Lower leg skin (tissue), 4 donors: ENCODE data around the gene RIMS4. TPM values are rescaled to one million over a fixed set of nuclear protein-coding genes. Genes with fewer than 3 reads are reported as not detected.

Experiments used
- DNase-seq, 2 donors: peaks; one replicate each; pipeline ENCODE4 v3.0.0-alpha.2; 2019; ENCODE audit warnings: low spot score in 2 of 2
- H3K4me3 ChIP-seq: fragments of 200-600 bp; sonication (generic); 2 replicates; pipeline ENCODE4 v1.5.1; 2017; ENCODE audit warnings: mild to moderate bottlenecking, low read depth; ENCODE audit not compliant: poor library complexity, severe bottlenecking
- POLR2A ChIP-seq, 2 donors: fragments of 450-650 bp; IDR thresholded peaks; one replicate each; pipeline ENCODE4 v1.6.1; 2016 to 2017; ENCODE audit warnings: antibody characterized with exemption in 2 of 2, mild to moderate bottlenecking in 1 of 2, moderate library complexity in 1 of 2
- WGBS, 2 donors: methylation state at CpG; one replicate each; pipeline ENCODE4 v1.1.5; 2018; 5-methylcytosine and 5-hydroxymethylcytosine counted together
- intact Hi-C: fragments of 100-400 bp; cut with DNase I; formaldehyde crosslinking; loops from one replicate; pipeline ENCODE4 v1.15.0; 2023; ENCODE audit warnings: low total_unique reads
- total RNA-seq, 4 donors: library from RNA; depleted of rRNA; stranded (reverse); fragments of >200 nt; gene quantifications; one replicate each; pipeline ENCODE4 v1.1.0, GENCODE V29; 2016
- TF ChIP-seq, protein P1 (sequence below), 3 donors: fragments of 450-650 bp; IDR thresholded peaks; one replicate each; pipeline ENCODE4 v1.5.1; 2016; ENCODE audit warnings: antibody characterized with exemption in 3 of 3, mild to moderate bottlenecking in 3 of 3, moderate library complexity in 2 of 3

Gene RIMS4
- under 1 TPM in 3 of 4 donors, not detected in 1; 0.12 to 0.91 (median 0.39) TPM for total RNA-seq

DNA sequence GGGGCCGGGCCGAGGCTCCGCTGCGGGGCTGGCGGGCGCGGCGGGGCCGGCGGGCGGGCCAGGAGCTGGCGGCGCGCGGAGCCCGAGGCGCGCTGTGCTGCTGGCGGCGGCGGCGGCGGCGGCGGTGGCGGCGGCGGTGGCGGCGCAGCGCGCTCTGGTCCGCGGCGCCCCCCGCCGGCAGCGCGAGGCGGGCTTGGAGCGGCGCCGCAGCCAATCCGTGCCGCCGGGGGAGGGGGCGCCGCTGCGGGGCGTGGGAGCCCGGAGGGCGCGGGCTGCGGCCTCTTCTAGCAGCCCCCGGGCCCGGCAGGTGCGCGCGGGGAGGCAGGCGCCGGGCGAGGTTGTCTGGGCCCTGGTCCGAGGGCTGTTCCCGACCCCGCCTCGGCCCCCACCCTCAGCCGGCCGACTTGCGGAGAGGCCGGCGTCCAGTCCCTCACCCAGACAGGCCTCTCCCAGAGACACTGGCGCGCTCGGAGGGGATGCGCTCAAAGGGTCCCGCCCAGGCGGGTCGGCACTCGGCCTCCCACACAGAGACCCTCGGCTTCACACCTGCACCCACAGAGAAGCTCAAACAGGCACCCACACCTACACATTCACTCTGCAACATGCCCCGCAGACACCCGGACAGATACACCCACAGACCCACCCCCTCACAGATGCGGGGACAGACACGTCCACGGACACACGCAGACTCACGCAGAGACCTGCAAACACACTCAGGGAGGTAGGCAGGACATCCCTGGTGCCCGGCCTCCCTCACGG, at the start of gene RIMS4:
TSS of gene RIMS4 (minus strand) at position 156 of the 759 bp plus-strand sequence. CDS start 275 bp downstream, outside the sequence.
- 10 to 12% methylated on average over 29 to 45 of the region's 89 CpGs for WGBS, 2 donors
- no peak within 1 kb of the TSS for H3K4me3 ChIP-seq
- TF ChIP-seq, protein P1, sequence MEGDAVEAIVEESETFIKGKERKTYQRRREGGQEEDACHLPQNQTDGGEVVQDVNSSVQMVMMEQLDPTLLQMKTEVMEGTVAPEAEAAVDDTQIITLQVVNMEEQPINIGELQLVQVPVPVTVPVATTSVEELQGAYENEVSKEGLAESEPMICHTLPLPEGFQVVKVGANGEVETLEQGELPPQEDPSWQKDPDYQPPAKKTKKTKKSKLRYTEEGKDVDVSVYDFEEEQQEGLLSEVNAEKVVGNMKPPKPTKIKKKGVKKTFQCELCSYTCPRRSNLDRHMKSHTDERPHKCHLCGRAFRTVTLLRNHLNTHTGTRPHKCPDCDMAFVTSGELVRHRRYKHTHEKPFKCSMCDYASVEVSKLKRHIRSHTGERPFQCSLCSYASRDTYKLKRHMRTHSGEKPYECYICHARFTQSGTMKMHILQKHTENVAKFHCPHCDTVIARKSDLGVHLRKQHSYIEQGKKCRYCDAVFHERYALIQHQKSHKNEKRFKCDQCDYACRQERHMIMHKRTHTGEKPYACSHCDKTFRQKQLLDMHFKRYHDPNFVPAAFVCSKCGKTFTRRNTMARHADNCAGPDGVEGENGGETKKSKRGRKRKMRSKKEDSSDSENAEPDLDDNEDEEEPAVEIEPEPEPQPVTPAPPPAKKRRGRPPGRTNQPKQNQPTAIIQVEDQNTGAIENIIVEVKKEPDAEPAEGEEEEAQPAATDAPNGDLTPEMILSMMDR (IDR thresholded peaks at IDR 0.05), result no peak
- TF ChIP-seq POLR2A (IDR thresholded peaks at IDR 0.05), result no peak
- intact Hi-C loops, result no loop called here
- peak in 1 of 2 donors; percentile 72 for DNase-seq

DNA sequence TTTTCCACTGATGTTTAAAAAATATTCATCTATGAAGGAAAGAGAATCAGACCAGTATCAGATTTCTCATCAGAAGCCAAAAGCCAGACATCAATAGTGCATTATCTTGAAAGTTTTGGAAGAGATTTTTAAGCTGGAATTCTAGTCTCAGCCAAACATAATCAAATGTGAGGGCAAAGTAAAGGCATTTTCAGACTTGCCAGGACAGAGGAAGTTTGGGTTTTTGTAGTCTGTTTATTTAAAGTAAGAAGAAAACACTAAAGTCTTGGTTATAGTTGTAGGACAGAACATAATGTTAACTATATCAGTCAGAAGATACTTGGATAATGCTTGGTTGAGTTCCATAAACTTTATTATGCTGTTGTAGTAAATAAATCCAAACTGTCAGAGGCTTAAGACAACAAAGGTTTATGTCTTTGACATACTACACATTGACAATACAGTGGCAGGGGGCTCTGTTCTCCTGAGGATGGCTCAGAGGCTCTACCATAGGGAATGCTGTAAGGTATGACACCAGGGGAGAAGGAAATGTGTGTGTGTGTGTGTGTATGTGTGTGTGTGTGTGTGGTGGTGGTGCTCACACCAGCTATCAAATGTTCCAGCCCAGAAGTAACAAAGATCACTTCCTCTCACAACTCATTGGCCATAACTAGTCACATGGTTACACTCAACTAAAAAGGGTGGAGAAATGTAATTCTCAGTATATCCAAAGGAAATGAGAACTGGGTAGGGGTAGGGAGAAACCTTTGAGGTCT, 48.4 kb upstream of the RIMS4 start:
- TF ChIP-seq, protein P1 (IDR thresholded peaks at IDR 0.05), result no peak
- TF ChIP-seq POLR2A (IDR thresholded peaks at IDR 0.05), result no peak
- H3K4me3 ChIP-seq, result no peak overlapping the region
- intact Hi-C loops, result no loop called here
- no peak for DNase-seq

DNA sequence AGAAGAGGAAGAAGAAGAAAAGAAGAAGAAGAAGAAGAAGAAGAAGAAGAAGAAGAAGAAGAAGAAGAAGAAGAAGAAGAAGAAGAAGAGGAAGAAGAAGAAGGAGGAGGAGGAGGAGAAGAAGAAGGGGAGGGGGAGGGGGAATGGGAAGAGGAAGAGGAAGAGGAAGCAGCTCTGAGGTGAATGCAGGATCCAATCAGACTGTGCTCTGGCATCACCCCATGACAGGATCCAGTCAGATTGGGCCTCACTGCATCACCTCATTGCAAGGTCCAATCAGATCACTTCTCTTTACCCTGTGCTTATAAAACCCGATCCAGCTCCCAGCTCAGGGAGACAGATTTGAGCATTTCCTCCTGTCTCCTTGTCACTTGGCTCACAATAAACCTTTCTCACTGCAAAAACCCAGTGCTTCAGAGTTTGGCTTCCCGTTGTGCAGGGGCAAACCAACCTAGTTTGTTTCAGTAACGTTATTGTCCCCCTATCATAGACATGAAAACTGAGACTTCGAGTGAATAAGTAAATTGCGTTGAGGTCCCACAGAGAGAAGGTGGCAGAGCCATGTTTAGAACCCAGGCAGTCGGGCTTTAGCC, 46.6 kb upstream of the RIMS4 start:
- no peak for TF ChIP-seq POLR2A (IDR thresholded peaks at IDR 0.05)
- TF ChIP-seq, protein P1 (IDR thresholded peaks at IDR 0.05), result no peak
- 88 to 92% methylated on average over 6 of the region's 6 CpGs for WGBS, 2 donors
- DNase-seq, result no peak
- H3K4me3 ChIP-seq, result no peak overlapping the region
- intact Hi-C loops, result no loop called here

DNA sequence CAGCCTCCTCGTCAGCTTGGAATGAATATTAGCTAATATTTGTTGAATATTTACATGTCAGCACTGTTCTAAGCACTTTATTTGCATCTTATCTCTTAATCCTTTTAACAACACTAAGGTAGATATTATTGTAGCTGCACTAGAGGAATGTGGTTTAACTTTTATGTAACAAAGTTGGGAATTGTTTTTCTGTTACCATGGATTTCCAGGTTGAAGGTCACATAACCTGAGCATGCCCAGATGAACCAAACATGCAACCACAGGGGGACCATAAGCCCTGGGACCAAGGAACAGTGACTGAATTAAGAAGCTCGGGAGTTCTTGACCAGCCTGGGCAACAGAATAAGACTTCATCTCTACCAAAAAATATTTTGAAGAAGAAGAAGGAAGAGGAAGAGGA, 46.1 kb upstream of the RIMS4 start:
- H3K4me3 ChIP-seq, result no peak overlapping the region
- WGBS, 2 donors, result 66 to 68% methylated on average over 2 of the region's 2 CpGs
- DNase-seq, result no peak
- intact Hi-C loops, result no loop called here
- TF ChIP-seq, protein P1 (IDR thresholded peaks at IDR 0.05), result no peak
- no peak for TF ChIP-seq POLR2A (IDR thresholded peaks at IDR 0.05)

DNA sequence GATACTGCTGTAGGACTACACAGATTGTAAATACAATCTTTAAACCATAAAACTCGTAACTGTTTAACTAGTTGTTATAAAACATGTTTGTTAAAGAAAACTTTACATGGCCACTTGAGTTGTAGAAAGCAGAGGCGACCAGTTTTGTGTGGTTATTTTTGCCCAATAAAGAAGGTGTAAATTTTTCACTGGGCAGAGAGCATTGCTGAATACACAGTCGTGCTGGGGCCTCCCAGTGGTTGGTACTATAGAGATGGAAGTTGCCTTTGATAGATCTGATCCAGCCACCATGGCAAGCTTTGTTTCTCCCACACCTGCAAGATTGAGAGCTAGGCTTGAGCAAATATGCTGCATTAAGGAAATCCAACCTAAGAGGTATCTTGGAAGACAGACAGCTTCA, 41.2 kb upstream of the RIMS4 start:
- DNase-seq, result no peak
- intact Hi-C loops, result no loop called here
- no peak for TF ChIP-seq POLR2A (IDR thresholded peaks at IDR 0.05)
- TF ChIP-seq, protein P1 (IDR thresholded peaks at IDR 0.05), result no peak
- WGBS, 2 donors, result 69 to 70% methylated on average over 3 of the region's 3 CpGs
- H3K4me3 ChIP-seq, result no peak overlapping the region
